HepG2 (cell line): ENCODE results near the gene CTNNBL1. TPM values are rescaled to one million over a fixed set of nuclear protein-coding genes. Genes with fewer than 3 reads are reported as not detected.

Experiments used
- ATAC-seq: fragments of 200-7000 bp; cut with Tn5 transposase; 3 replicates; pipeline ENCODE4 v1.9.1; 2020; ENCODE audit warnings: mild to moderate bottlenecking, moderate library complexity
- BruUV-seq: library from RNA; stranded (reverse); fragments of 400-500 nt; replicated peaks from 2 replicates; lab custom pipeline; 2021; lab: Mats Ljungman, UMichigan
- CTCF ChIA-PET: fragments of 300-600 bp; formaldehyde crosslinking; extraction: SDS; loops from one replicate; lab custom pipeline; 2021; ENCODE audit warnings: low total read pairs, inconsistent platforms, low intra/inter-chr PET ratio; lab: Yijun Ruan, JAX
- POLR2A ChIA-PET: fragments of 350-600 bp; sonication (Branson Sonifier 250); formaldehyde crosslinking; loops from one replicate; lab custom pipeline; 2020; ENCODE audit warnings: antibody characterized with exemption, inconsistent platforms; lab: Yijun Ruan, JAX
- DNase-seq: peaks from one replicate; pipeline ENCODE4 v3.0.0-alpha.2; 2015; ENCODE audit warnings: low spot score
- FAIRE-seq: peaks from 3 replicates; lab custom pipeline; 2011; peaks lifted over from hg19 to GRCh38; lab: Jason Lieb, UNC
- H2AFZ ChIP-seq: one replicate; pipeline ENCODE4 v1.6.1; 2011; ENCODE audit warnings: low read length, inconsistent platforms
- H3K27ac ChIP-seq: fragments of 300-600 bp; 3 replicates; pipeline ENCODE4 v1.8.0; 2011; ENCODE audit warnings: mixed run types, mild to moderate bottlenecking, mixed read lengths, low read length, inconsistent platforms; ENCODE audit not compliant: insufficient read depth; ENCODE audit errors: extremely low read length
- H3K27me3 ChIP-seq, 2 experiments: fragments of 200-600 bp in 1 of 2; 2 replicates in 1 of 2; 3 replicates in 1 of 2; pipeline versions ENCODE4 v1.6.0 to v1.8.0; 2011; ENCODE audit warnings: low read length in 2 of 2, mild to moderate bottlenecking in 2 of 2, moderate library complexity in 2 of 2, inconsistent platforms in 1 of 2; ENCODE audit not compliant: insufficient read depth in 2 of 2, control insufficient read depth in 1 of 2
- H3K36me3 ChIP-seq, 2 experiments: fragments of 200-600 bp in 1 of 2; replicated peaks in 1 of 2; 2 replicates in 1 of 2; 3 replicates in 1 of 2; pipeline versions ENCODE4 v1.5.1 to v1.8.0; 2011; ENCODE audit warnings: low read length in 2 of 2, inconsistent platforms in 1 of 2; ENCODE audit not compliant: insufficient read depth in 2 of 2, control insufficient read depth in 1 of 2
- H3K4me1 ChIP-seq: 2 replicates; pipeline ENCODE4 v1.5.1; 2012; ENCODE audit warnings: low read length, inconsistent platforms; ENCODE audit not compliant: insufficient read depth
- H3K4me2 ChIP-seq: 2 replicates; pipeline ENCODE4 v1.6.0; 2011; ENCODE audit warnings: low read depth, low read length, inconsistent platforms
- H3K4me3 ChIP-seq, 3 experiments: fragments of 200-600 bp in 1 of 3; sonication (generic), shearing (Covaris generic) in 1 of 3; replicated peaks in 1 of 3; 2 replicates each; pipeline ENCODE4 v1.5.1; 2011 to 2016; ENCODE audit warnings: low read length in 3 of 3, inconsistent platforms in 2 of 3, low read depth in 2 of 3, mild to moderate bottlenecking in 2 of 3, control low read depth in 1 of 3, mixed read lengths in 1 of 3; ENCODE audit not compliant: insufficient read depth in 1 of 3
- H3K79me2 ChIP-seq: one replicate; pipeline ENCODE4 v1.6.1; 2011; ENCODE audit warnings: low read length, inconsistent platforms; ENCODE audit not compliant: insufficient read depth
- H3K9ac ChIP-seq: 2 replicates; pipeline ENCODE4 v1.6.0; 2011; ENCODE audit warnings: mild to moderate bottlenecking, low read depth, low read length, inconsistent platforms; ENCODE audit not compliant: insufficient read depth
- H3K9me3 ChIP-seq: 2 replicates; pipeline ENCODE4 v1.5.1; 2012; ENCODE audit warnings: mild to moderate bottlenecking, low read length
- H4K20me1 ChIP-seq: 2 replicates; pipeline ENCODE4 v1.6.0; 2011; ENCODE audit warnings: inconsistent platforms, mild to moderate bottlenecking, low read length, moderate library complexity; ENCODE audit not compliant: insufficient read depth
- PRDM15 ChIP-seq: sonication (generic); formaldehyde crosslinking; IDR thresholded peaks from 2 replicates; pipeline ENCODE4 v1.4.0; 2020; ENCODE audit warnings: missing genetic modification reagents
- SMAD9 ChIP-seq: sonication (generic); formaldehyde crosslinking; IDR thresholded peaks from 2 replicates; pipeline ENCODE4 v1.5.1; 2020; ENCODE audit warnings: mild to moderate bottlenecking, missing genetic modification reagents
- ZNF512 ChIP-seq: sonication (generic); formaldehyde crosslinking; IDR thresholded peaks from 2 replicates; pipeline ENCODE4 v1.4.0; 2020; ENCODE audit warnings: mild to moderate bottlenecking, missing genetic modification reagents
- ZNF629 ChIP-seq: sonication (generic); formaldehyde crosslinking; conservative IDR thresholded peaks from 2 replicates; pipeline ENCODE4 v1.5.0; 2020; ENCODE audit warnings: missing genetic modification reagents
- WGBS: methylation state at CpG from one replicate; pipeline ENCODE4 v1.1.6; 2017; ENCODE audit warnings: low lambda C conversion rate; 5-methylcytosine and 5-hydroxymethylcytosine counted together
- in situ Hi-C: cut with HindIII; loops from 2 replicates; pipeline ENCODE4 v1.10.0; 2017; ENCODE audit warnings: low pct_unique_long_range_greater_than_20kb; ENCODE audit not compliant: extremely low pct_ligation_motif_present
- intact Hi-C: fragments of 100-400 bp; cut with micrococcal nuclease; formaldehyde crosslinking; loops from one replicate; pipeline ENCODE4 v1.10.0; 2022; ENCODE audit not compliant: unreplicated experiment
- polyA plus RNA-seq, 8 experiments: library from polyadenylated mRNA; depleted of rRNA in 3 of 8; stranded (reverse) in 7 of 8; unstranded in 1 of 8; fragments of >200 nt; fragmentation: Illumina TruSeq in 4 of 8; extraction: Trizol in 4 of 8; gene quantifications; 2 replicates each; pipeline versions ENCODE4 v1.2.1 to v1.2.3, GENCODE V29; 2011 to 2016; ENCODE audit warnings: low read depth in 4 of 8, missing spikeins in 1 of 8, mixed read lengths in 1 of 8; ENCODE audit not compliant: insufficient read depth in 1 of 8
- total RNA-seq, 5 experiments: library from RNA; depleted of rRNA; stranded (reverse); fragments of >200 nt; fragmentation: Illumina TruSeq; extraction: Trizol; gene quantifications; 2 replicates each; pipeline ENCODE4 v1.2.3, GENCODE V29; 2016; ENCODE audit warnings: low read depth in 1 of 5

Gene CTNNBL1
- total and polyA plus RNA-seq, 2 of the 13 experiments (the other 11 are each of a cell fraction or from before 2014, with no cell fraction given) = 49.3 to 94.6 TPM

- CTCF ChIA-PET = no interaction called here
- POLR2A ChIA-PET = no interaction called here
- H3K36me3 ChIP-seq = no peaks in the 10 kb centered on the region
- H3K4me2 ChIP-seq = no peak overlapping the region
- peaks cover 4 to 29% of the 10 kb centered on the region in 2 experiments; a peak in 4 of 5 replicates for H3K27me3 ChIP-seq
- FAIRE-seq = no peak
- no peaks in the 10 kb centered on the region for H4K20me1 ChIP-seq
- peaks cover 8% of the 10 kb centered on the region for H3K4me1 ChIP-seq
- in situ Hi-C loops (loop anchor here (10.0 kb wide), 1 partner anchor 237 kb away; no protein-coding TSS in a partner anchor), intact Hi-C loops (loop anchor here (10.0 kb wide), 1 partner anchor 327 kb away; no protein-coding TSS in a partner anchor)
- no peak overlapping the region for H2AFZ ChIP-seq
- no peak overlapping the region for H3K9ac ChIP-seq
- 25% methylated on average over 9 of the region's 9 CpGs for WGBS
- ATAC-seq = no peak
- H3K79me2 ChIP-seq = no peaks in the 10 kb centered on the region
- H3K4me3 ChIP-seq = no peak overlapping the region
- no peak for DNase-seq
- TF ChIP-seq SMAD9 (CRISPR knock-in tag) (no peak), ZNF629 (CRISPR knock-in tag) (peak; percentile 58)
- no peak overlapping the region for H3K27ac ChIP-seq
- H3K9me3 ChIP-seq = no peaks in the 10 kb centered on the region
- no TSS peak for BruUV-seq
Measured at GRCh38 chr20:37892001-37892400, 198.2 kb downstream of the CTNNBL1 start.

GRCh38 chr20:37893566-37894241 is 199.9 kb downstream of the CTNNBL1 start:
- BruUV-seq = no TSS peak
- no peaks in the 10 kb centered on the region for H3K79me2 ChIP-seq
- intact Hi-C loops = loop anchor here (10.0 kb wide), 1 partner anchor 329 kb away; no protein-coding TSS in a partner anchor
- ATAC-seq (no peak), DNase-seq (no peak), FAIRE-seq (no peak)
- H3K9me3 ChIP-seq = no peaks in the 10 kb centered on the region
- no peak overlapping the region for H3K4me3 ChIP-seq
- peaks cover 4 to 31% of the 10 kb centered on the region in 2 experiments; a peak in 4 of 5 replicates for H3K27me3 ChIP-seq
- H4K20me1 ChIP-seq = no peaks in the 10 kb centered on the region
- H3K4me2 ChIP-seq = no peak overlapping the region
- ChIA-PET CTCF (no interaction called here), POLR2A (no interaction called here)
- H3K36me3 ChIP-seq = no peaks in the 10 kb centered on the region
- H3K9ac ChIP-seq = no peak overlapping the region
- WGBS = 27% methylated on average over 5 of the region's 5 CpGs
- TF ChIP-seq ZNF512 = 0 out of 2 replicates have a peak, but pooled peaks have one; percentile 58
- TF ChIP-seq PRDM15 (CRISPR knock-in tag) = no peak
- TF ChIP-seq, all 625 proteins: peak for 1
- Histone ChIP-seq H3K27ac (no peak overlapping the region), H3K4me1 (0 out of 2 replicates have a peak, but pooled peaks cover 10% of the 10 kb centered on the region), H2AFZ (no peak overlapping the region)
- in situ Hi-C loops = loop anchor here (10.0 kb wide), 1 partner anchor 239 kb away; no protein-coding TSS in a partner anchor
